ENCODE results near the gene APLP2.

GRCh38 chr11:130062026-130062425, 7.7 kb upstream of the APLP2 start:
- TF ChIP-seq ZNF589 (CRISPR knock-in tag; IDR thresholded peaks at IDR 0.05; ENCODE audit: low read depth), result no peak
- TF ChIP-seq, protein P1, sequence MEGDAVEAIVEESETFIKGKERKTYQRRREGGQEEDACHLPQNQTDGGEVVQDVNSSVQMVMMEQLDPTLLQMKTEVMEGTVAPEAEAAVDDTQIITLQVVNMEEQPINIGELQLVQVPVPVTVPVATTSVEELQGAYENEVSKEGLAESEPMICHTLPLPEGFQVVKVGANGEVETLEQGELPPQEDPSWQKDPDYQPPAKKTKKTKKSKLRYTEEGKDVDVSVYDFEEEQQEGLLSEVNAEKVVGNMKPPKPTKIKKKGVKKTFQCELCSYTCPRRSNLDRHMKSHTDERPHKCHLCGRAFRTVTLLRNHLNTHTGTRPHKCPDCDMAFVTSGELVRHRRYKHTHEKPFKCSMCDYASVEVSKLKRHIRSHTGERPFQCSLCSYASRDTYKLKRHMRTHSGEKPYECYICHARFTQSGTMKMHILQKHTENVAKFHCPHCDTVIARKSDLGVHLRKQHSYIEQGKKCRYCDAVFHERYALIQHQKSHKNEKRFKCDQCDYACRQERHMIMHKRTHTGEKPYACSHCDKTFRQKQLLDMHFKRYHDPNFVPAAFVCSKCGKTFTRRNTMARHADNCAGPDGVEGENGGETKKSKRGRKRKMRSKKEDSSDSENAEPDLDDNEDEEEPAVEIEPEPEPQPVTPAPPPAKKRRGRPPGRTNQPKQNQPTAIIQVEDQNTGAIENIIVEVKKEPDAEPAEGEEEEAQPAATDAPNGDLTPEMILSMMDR (IDR thresholded peaks at IDR 0.05 in 2 of 3, conservative IDR thresholded peaks at IDR 0.05 in 1 of 3; ENCODE audit: insufficient read depth in 2 of 3, low read depth in 1 of 3, low read length in 3 of 3), result no peak
- TF ChIP-seq ELF1 (tag; IDR thresholded peaks at IDR 0.05), result no peak
- TF ChIP-seq GATA2 (CRISPR knock-in tag; IDR thresholded peaks at IDR 0.05), result no peak
